GM13976 (cell line): ENCODE measurements around the gene PTGIR.

ENCODE experiments used
- DNase-seq: peaks from one replicate; pipeline ENCODE4 v3.0.0; 2012; ENCODE audit warnings: low spot score
- in situ Hi-C: fragments of 300-500 bp; cut with MboI; formaldehyde crosslinking; loops from one replicate; pipeline ENCODE4 v1.12.0; 2022; ENCODE audit warnings: low sequenced_read_pairs, mixed read lengths, inconsistent platforms; ENCODE audit not compliant: unreplicated experiment
- TF ChIP-seq, protein P1 (sequence below): IDR thresholded peaks from 2 replicates; pipeline ENCODE4 v1.5.1; 2012; ENCODE audit warnings: borderline replicate concordance, mild to moderate bottlenecking; ENCODE audit not compliant: insufficient read depth; ENCODE audit errors: extremely low read depth, missing control alignments, control extremely low read depth

PTGIR gene

DNA sequence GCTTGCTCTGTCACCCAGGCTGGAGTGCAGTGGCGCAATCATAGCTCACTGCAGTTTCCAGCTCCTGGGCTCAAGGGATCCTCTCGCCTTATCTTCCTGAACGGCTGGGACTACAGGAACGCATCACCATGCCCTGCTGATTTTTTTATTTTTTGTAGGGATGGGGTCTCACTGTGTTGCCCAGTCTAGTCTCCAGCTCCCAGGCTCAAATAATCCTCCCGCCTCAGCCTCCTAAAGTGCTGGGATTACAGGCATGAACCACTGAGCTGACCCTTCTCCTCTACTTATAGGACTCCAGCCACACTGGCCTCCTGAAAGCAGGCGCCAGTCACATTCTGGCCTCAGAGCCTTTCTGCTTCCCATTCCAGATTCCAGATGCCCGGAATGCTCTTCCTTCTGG, 25.6 kb upstream of the PTGIR start:
- TF ChIP-seq, protein P1, sequence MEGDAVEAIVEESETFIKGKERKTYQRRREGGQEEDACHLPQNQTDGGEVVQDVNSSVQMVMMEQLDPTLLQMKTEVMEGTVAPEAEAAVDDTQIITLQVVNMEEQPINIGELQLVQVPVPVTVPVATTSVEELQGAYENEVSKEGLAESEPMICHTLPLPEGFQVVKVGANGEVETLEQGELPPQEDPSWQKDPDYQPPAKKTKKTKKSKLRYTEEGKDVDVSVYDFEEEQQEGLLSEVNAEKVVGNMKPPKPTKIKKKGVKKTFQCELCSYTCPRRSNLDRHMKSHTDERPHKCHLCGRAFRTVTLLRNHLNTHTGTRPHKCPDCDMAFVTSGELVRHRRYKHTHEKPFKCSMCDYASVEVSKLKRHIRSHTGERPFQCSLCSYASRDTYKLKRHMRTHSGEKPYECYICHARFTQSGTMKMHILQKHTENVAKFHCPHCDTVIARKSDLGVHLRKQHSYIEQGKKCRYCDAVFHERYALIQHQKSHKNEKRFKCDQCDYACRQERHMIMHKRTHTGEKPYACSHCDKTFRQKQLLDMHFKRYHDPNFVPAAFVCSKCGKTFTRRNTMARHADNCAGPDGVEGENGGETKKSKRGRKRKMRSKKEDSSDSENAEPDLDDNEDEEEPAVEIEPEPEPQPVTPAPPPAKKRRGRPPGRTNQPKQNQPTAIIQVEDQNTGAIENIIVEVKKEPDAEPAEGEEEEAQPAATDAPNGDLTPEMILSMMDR: no peak
- no peak for DNase-seq
- in situ Hi-C loops: no loop called here

DNA sequence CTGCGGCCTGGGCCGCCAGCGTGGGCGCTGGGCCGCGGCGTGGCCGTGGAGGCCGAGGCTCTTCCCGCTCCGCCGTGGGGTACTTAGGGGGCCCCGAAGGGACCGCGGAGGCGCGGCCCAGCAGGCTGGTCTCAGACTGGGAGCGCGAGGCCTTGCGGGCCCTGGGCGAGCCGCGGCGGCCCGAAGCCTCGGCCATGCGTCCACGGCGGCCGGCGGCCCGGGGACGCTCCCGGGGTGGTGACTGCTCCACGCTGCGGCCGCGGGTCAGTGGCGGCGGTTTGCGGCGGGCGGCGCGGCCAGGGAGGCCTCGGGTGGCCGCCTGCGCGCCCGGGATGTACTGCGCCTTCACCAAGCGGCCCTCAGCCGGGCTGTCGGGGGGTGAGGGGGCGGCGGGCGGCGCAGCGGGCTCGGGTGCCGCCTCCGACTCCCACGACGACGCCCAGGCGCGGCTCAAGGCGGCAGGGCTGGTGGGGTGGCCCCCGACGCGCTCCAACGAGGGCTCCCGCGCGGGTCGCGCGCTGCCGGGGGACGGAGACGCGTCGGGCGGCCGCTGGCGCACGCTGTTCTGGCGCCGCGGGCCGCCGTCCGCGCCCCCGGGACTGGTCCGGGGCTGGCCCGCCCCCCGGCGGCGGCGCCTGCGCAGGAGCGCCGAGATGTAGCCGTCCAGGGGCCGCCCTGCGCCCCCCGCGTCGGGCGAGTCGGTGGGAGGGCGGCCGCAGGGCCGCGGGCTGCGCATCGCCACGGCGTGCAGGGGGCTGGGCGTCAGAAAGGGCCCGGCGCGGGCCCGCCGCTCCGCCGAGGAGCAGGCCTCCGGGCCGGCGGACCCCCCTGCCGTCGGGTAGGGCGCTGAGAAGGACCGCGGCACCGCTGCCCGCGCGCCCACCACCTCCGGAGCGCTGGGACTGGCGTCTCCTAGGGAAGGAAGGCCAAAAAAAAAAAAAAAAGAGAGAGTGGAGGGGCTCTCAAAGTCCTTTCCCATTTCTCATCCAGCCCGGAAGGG, 24.4 kb upstream of the PTGIR start:
- in situ Hi-C loops: no loop called here
- no peak for DNase-seq
- TF ChIP-seq, protein P1: no peak

DNA sequence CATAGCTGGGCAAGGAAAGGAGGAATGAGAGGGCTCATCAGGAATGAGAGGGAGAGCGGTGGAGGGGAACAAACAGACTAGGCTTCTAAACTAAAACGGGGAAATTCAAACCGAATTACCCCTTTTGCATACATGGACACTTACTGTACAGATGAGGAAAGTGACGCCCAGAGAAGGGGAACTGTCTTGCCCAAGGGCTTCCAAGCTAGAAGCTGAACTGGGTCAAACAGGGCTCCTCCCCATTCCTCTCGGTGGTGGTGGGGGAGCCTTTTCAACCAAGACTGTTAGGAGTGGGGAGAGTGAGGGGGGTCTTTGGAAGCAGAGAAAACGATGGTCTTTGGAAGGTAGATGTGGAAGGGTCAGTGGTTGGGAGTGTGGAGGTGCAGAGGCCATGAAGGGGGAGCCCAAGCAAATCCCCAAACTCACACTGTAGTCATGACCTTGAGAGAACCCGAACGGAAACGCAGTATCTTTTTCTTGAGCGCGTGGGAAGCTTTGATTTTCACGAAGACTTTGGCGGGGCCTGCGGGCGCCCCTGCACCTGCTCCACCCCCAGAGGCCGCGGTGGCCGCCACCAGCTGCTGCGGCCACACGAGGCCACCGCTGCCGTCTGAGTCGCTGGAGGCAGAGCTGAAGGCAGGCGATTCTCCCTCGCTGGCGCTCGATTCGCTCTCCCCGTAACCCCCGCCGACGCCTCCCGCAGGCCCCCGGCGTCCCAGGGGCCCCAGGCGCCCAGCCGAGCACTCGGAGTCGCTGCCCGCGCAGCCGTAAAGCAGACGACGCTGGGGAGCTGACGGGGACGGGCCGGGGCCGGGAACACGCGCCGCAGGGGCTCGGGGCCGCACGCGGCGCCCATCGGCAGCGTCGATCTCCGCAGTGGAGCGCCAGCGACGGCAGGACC, 23.4 kb upstream of the PTGIR start:
- in situ Hi-C loops: no loop called here
- peak; percentile 67 for DNase-seq

DNA sequence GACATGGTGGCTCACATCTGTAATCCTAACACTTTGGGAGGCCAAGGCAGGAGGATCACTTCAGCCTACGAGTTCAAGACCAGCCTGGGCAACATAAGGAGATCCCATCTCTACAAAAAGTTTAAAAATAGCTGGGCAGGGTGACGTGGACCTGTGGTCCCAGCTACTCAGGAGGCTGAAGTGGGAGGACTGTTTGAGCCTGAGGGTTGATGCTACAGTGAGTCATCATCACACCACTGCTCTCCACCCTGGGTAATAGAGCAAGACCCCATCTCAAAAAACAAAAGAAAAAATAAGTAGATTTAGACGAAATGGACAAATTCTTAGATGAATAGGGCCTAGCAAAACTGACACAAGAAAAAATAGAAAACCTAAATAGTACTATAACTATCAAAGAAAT, 21.5 kb upstream of the PTGIR start:
- no peak for DNase-seq
- TF ChIP-seq, protein P1: no peak
- in situ Hi-C loops: no loop called here

More for the DNA sequence above, 23.4 kb upstream of the PTGIR start:
- TF ChIP-seq, protein P1: no peak

DNA sequence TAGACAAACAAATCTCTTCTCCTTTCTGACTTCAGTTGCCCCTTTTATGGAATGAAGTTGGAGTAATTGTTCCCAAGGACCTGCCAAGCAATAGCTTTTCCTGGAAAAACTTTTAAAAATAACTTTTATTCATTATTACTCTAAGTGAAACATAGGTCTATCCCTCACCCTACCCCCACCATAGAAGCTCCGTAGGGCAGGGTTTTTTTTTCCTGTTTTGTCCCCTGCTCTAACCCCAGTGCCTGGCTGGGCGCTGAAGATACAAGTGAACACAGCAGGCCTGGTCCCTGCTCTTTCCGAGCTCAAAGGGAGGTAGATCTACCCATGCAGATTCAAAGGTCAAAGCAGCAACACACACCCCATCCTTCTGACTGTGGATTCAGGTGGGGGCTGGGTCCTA, 19.8 kb upstream of the PTGIR start:
- DNase-seq: no peak
- TF ChIP-seq, protein P1: no peak
- in situ Hi-C loops: no loop called here

DNA sequence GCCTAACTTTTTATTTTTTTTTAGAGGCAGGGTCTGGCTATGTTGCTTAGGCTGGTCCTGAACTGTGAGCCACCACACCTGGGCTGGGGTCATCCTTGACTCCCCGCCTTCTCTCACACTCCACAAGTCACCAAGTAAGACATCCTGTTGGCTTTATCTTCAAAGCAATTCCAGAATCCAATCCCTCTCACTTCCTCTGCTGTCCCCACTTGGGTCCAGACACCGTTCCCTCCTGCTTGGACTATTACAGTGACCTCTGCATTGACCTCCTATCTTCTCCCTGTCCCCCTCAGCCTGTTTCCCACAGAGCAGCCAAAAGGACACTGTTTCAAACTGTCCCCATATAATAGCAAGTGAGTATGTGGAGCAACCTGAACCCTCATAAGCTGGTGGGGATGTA, 15.8 kb upstream of the PTGIR start:
- in situ Hi-C loops: no loop called here
- TF ChIP-seq, protein P1: no peak
- DNase-seq: no peak
